ENCODE data around the gene MTSS2. TPM values are rescaled to one million over a fixed set of nuclear protein-coding genes. Genes with fewer than 3 reads are reported as not detected.

Gene MTSS2
- total and polyA plus RNA-seq, 2 of the 8 experiments (the other 6 are each of a cell fraction or from before 2014, with no cell fraction given) = 23.3 to 36.7 TPM

- TF ChIP-seq, protein P1, sequence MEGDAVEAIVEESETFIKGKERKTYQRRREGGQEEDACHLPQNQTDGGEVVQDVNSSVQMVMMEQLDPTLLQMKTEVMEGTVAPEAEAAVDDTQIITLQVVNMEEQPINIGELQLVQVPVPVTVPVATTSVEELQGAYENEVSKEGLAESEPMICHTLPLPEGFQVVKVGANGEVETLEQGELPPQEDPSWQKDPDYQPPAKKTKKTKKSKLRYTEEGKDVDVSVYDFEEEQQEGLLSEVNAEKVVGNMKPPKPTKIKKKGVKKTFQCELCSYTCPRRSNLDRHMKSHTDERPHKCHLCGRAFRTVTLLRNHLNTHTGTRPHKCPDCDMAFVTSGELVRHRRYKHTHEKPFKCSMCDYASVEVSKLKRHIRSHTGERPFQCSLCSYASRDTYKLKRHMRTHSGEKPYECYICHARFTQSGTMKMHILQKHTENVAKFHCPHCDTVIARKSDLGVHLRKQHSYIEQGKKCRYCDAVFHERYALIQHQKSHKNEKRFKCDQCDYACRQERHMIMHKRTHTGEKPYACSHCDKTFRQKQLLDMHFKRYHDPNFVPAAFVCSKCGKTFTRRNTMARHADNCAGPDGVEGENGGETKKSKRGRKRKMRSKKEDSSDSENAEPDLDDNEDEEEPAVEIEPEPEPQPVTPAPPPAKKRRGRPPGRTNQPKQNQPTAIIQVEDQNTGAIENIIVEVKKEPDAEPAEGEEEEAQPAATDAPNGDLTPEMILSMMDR (IDR thresholded peaks at IDR 0.05; ENCODE audit: control extremely low read depth in 1 of 3, insufficient read depth in 1 of 3, low read depth in 1 of 3, low read length in 3 of 3) = no peak
- no peak for TF ChIP-seq RBBP5 (IDR thresholded peaks at IDR 0.05; ENCODE audit: borderline replicate concordance, low read depth, low read length)
- TF ChIP-seq CTBP2 (IDR thresholded peaks at IDR 0.05; ENCODE audit: borderline replicate concordance, insufficient read depth, insufficient read length, low read length) = no peak
- no peak for TF ChIP-seq TCF12 (IDR thresholded peaks at IDR 0.05; ENCODE audit: low read depth, low read length)
- no peak for TF ChIP-seq RNF2 (IDR thresholded peaks at IDR 0.05; ENCODE audit: borderline replicate concordance, low read depth, low read length, missing control alignments, poor library complexity, severe bottlenecking)
Measured at GRCh38 chr16:70706948-70707465, 21.2 kb upstream of the MTSS2 start (continued).

Measured in H1 (cell line).